ENCODE measurements around the gene HIVEP3. TPM values are rescaled to one million over a fixed set of nuclear protein-coding genes. Genes with fewer than 3 reads are reported as not detected.

HIVEP3 gene
- total and polyA plus RNA-seq, 7 donors, result 0.70 to 3.4 (median 2.1) TPM

GRCh38 chr1:41469706-41470105 is 449.0 kb downstream of the HIVEP3 start:
- peaks cover 9% of the 10 kb centered on the region for H3K4me1 ChIP-seq
- H3K9me3 ChIP-seq, result no peaks in the 10 kb centered on the region
- ATAC-seq (no peak), DNase-seq (no peak)
- no peak overlapping the region for H3K4me3 ChIP-seq
- TF ChIP-seq CTCF (IDR thresholded peaks at IDR 0.05), result no peak
- WGBS, 3 donors, result 72 to 90% (median 72%) methylated on average over 5 of the region's 5 CpGs
- intact Hi-C loops (cut with DNase I), result no loop called here
- H3K27me3 ChIP-seq (ENCODE audit: insufficient read depth in 3 of 3, low read length in 2 of 3), result no peaks in the 10 kb centered on the region
- H3K27ac ChIP-seq, result no peak overlapping the region
- H3K36me3 ChIP-seq (ENCODE audit: insufficient read depth in 1 of 2, low read depth in 1 of 2), result no peaks in the 10 kb centered on the region

- Histone ChIP-seq H3K4me3 (no peak overlapping the region), H3K36me3 (ENCODE audit: insufficient read depth in 1 of 2, low read depth in 1 of 2) (no peaks in the 10 kb centered on the region), H3K4me1 (no peaks in the 10 kb centered on the region), H3K9me3 (no peaks in the 10 kb centered on the region), H3K27ac (no peak overlapping the region), H3K27me3 (ENCODE audit: insufficient read depth in 3 of 3, low read length in 2 of 3) (no peaks in the 10 kb centered on the region)
- intact Hi-C loops (cut with DNase I), result no loop called here
- no peak for ATAC-seq
- no peak for TF ChIP-seq CTCF (IDR thresholded peaks at IDR 0.05)
- DNase-seq, result no peak
- 86 to 88% (median 87%) methylated on average over 12 of the region's 12 CpGs for WGBS, 3 donors
Measured at GRCh38 chr1:41468122-41468762, 450.5 kb downstream of the HIVEP3 start.

GRCh38 chr1:41467673-41468072 is 451.0 kb downstream of the HIVEP3 start:
- TF ChIP-seq CTCF (IDR thresholded peaks at IDR 0.05), result no peak
- intact Hi-C loops (cut with DNase I), result no loop called here
- no peak for DNase-seq
- WGBS, 3 donors, result 46 to 58% (median 51%) methylated on average over 4 of the region's 4 CpGs
- Histone ChIP-seq H3K27ac (no peak overlapping the region), H3K27me3 (ENCODE audit: insufficient read depth in 3 of 3, low read length in 2 of 3) (no peaks in the 10 kb centered on the region), H3K36me3 (ENCODE audit: insufficient read depth in 1 of 2, low read depth in 1 of 2) (no peaks in the 10 kb centered on the region), H3K9me3 (no peaks in the 10 kb centered on the region), H3K4me3 (no peak overlapping the region), H3K4me1 (no peaks in the 10 kb centered on the region)
- no peak for ATAC-seq

GRCh38 chr1:41466146-41466545 is 452.6 kb downstream of the HIVEP3 start:
- no peak overlapping the region for H3K27ac ChIP-seq
- no peaks in the 10 kb centered on the region for H3K27me3 ChIP-seq (ENCODE audit: insufficient read depth in 3 of 3, low read length in 2 of 3)
- H3K9me3 ChIP-seq, result no peaks in the 10 kb centered on the region
- ATAC-seq (no peak), DNase-seq (no peak)
- H3K36me3 ChIP-seq (ENCODE audit: insufficient read depth in 1 of 2, low read depth in 1 of 2), result no peaks in the 10 kb centered on the region
- H3K4me1 ChIP-seq, result no peaks in the 10 kb centered on the region
- 86 to 90% (median 88%) methylated on average over 5 of the region's 5 CpGs for WGBS, 3 donors
- no peak for TF ChIP-seq CTCF (IDR thresholded peaks at IDR 0.05)
- intact Hi-C loops (cut with DNase I), result no loop called here
- H3K4me3 ChIP-seq, result no peak overlapping the region

GRCh38 chr1:41465741-41466140 is 453.0 kb downstream of the HIVEP3 start:
- ATAC-seq, result peak in 2 of 4 donors; percentile 54 to 59
- 96 to 100% (median 98%) methylated on average over 1 of the region's 1 CpG for WGBS, 3 donors
- Histone ChIP-seq H3K27me3 (ENCODE audit: insufficient read depth in 3 of 3, low read length in 2 of 3) (no peaks in the 10 kb centered on the region), H3K4me3 (no peak overlapping the region), H3K27ac (no peak overlapping the region), H3K36me3 (ENCODE audit: insufficient read depth in 1 of 2, low read depth in 1 of 2) (no peaks in the 10 kb centered on the region), H3K9me3 (no peaks in the 10 kb centered on the region), H3K4me1 (no peaks in the 10 kb centered on the region)
- intact Hi-C loops (cut with DNase I), result no loop called here
- DNase-seq, result no peak
- no peak for TF ChIP-seq CTCF (IDR thresholded peaks at IDR 0.05)
